Measurements from ENCODE around the gene GDPD4.

The GDPD4 gene

GRCh38 chr11:77206264-77207018 is 95.0 kb downstream of the GDPD4 start:
- DNase-seq (ENCODE audit: low read depth in 3 of 3, low spot score in 1 of 3): no peak

- no peak for DNase-seq (ENCODE audit: low read depth in 3 of 3, low spot score in 1 of 3)
Observed at GRCh38 chr11:77205467-77206263, 95.8 kb downstream of the GDPD4 start.

GRCh38 chr11:77204754-77205466 is 96.6 kb downstream of the GDPD4 start:
- DNase-seq (ENCODE audit: low read depth in 3 of 3, low spot score in 1 of 3): no peak

GRCh38 chr11:77203901-77204753 is 97.4 kb downstream of the GDPD4 start:
- DNase-seq (ENCODE audit: low read depth in 3 of 3, low spot score in 1 of 3): no peak

GRCh38 chr11:77202941-77203900 is 98.3 kb downstream of the GDPD4 start:
- DNase-seq (ENCODE audit: low read depth in 3 of 3, low spot score in 1 of 3): no peak

- DNase-seq (ENCODE audit: low read depth in 3 of 3, low spot score in 1 of 3): no peak
Observed at GRCh38 chr11:77201991-77202841, 99.3 kb downstream of the GDPD4 start.

GRCh38 chr11:77201370-77201769 is 100.1 kb downstream of the GDPD4 start:
- no peak for DNase-seq (ENCODE audit: low read depth in 3 of 3, low spot score in 1 of 3)

- DNase-seq (ENCODE audit: low read depth in 3 of 3, low spot score in 1 of 3): no peak
Observed at GRCh38 chr11:77200351-77201268, 100.9 kb downstream of the GDPD4 start.

GRCh38 chr11:77199137-77199745 is 102.2 kb downstream of the GDPD4 start:
- DNase-seq (ENCODE audit: low read depth in 3 of 3, low spot score in 1 of 3): no peak

GRCh38 chr11:77198440-77198849 is 103.0 kb downstream of the GDPD4 start:
- DNase-seq (ENCODE audit: low read depth in 3 of 3, low spot score in 1 of 3): no peak

GRCh38 chr11:77197626-77198320 is 103.7 kb downstream of the GDPD4 start:
- DNase-seq (ENCODE audit: low read depth in 3 of 3, low spot score in 1 of 3): no peak

GRCh38 chr11:77196961-77197360 is 104.5 kb downstream of the GDPD4 start:
- DNase-seq (ENCODE audit: low read depth in 3 of 3, low spot score in 1 of 3): no peak

- DNase-seq (ENCODE audit: low read depth in 3 of 3, low spot score in 1 of 3): no peak
Observed at GRCh38 chr11:77195071-77195755, 106.3 kb downstream of the GDPD4 start.

GRCh38 chr11:77193911-77194830 is 107.3 kb downstream of the GDPD4 start:
- no peak for DNase-seq (ENCODE audit: low read depth in 3 of 3, low spot score in 1 of 3)

GRCh38 chr11:77193167-77193566 is 108.3 kb downstream of the GDPD4 start:
- DNase-seq (ENCODE audit: low read depth in 3 of 3, low spot score in 1 of 3): no peak

Data from stimulated activated CD4-positive, alpha-beta T cell treated with anti-CD3 and anti-CD28 coated beads, TNF-alpha, amount 100 ng/mL, for 1 hour (primary cell).